Activated T-cell treated with anti-CD3 and anti-CD28 coated beads for 48 hours (primary cell): ENCODE measurements around the gene CELA2B.
"Not testable (repeated sequence)": the region's sequence is repeated elsewhere in the genome, so short reads cannot be mapped to it uniquely, and the experiment has no call there.

Experiments used
- DNase-seq: peaks from one replicate; pipeline ENCODE4 v3.0.0-alpha.2; 2020; ENCODE audit warnings: low read depth

CELA2B gene

DNA sequence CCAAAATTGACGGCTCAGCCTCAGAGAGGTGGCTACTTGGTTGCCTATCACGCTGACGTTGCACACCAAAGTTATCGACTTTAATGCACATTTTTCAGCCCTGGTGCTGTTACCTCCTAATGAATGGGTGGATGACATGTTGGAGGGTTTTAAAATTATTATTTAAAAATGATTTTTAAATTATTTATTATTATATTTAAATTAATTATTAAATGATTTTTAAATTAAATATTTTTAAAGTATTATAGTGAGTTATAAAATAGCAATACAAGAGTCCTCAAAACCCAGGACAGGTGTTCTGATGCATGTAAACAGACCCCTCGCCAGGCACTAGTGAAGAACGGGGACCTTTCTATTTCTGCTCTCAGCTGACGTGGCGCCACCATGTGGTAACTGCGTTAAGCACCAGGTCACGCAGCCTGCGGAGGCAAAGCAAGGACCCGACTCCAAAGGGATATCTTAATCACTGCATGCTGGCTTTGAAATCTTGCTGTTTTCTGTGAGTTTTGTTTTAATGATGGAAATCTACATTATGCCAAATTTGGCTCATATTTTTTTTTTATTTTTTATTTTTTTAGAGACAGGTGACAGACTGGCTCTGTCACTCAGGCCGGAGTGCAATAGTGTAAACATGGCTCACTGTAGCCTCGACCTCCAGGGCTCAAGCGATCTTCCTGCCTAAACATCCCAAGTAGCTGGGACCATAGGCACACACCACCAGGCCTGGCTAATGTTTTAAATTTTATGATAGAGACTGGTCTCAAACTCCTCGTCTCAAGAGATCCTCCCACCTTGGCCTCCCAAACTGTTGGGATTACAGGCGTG lies 25.5 kb downstream of the CELA2B start:
- DNase-seq: peak; percentile 57

DNA sequence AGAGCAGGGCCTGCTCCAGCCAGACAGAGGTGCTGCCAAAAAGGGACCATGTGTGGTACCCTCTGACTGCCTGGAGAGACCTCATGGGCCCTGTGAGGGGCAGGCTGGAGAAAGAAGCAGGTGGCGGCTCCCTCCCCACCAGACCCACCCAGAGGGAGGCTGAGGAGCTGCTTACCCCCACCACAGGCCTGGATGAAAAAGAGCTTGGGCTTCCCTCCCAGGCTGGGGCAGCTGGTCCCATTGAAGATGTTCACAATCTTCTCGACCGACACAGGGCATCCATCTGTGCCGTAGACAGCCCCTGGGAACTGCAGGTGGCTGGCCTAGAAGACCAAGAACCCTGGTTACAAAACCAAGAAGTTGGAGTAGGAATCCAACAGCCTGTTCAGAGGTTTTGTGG lies 28.5 kb downstream of the CELA2B start:
- DNase-seq: no peak

DNA sequence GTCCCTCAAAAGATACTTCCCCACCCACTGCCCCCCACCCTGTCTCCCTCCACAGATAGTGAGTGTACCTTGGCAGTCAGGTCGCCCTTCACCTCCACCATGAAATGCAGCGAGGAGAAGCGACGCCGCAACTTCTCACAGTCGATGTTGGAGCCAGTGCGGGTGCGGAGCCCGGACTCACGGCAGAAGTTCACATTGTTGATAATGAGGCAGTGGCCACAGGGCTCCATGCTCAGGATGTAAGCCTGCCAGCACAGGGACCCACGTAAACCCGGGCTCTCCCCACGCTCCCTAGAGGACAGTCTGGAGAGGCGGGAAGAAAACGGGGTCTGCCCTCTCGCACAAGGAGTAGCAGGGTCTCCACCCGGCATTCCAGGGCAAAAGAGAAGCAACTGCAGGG lies 30.9 kb downstream of the CELA2B start:
- DNase-seq: no peak

DNA sequence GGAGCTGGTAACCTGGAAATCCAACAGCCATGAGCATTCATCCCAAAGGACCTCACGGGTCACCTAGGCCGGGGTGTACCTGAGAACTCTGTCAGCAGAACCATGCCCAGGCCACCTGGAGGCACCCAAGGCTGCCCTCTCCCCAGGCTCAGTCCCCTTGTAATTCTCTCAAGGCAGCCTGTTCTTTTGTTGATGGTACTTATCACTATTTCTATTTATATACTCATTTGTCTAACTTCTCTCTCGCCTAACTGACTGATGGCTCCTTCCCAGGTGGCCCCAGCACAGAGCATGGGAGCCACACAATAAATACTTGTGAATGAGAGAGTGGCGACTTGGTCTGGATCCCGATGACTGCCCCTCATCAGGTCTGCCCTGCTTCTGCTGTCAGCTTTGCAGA lies 31.4 kb downstream of the CELA2B start:
- DNase-seq: no peak

DNA sequence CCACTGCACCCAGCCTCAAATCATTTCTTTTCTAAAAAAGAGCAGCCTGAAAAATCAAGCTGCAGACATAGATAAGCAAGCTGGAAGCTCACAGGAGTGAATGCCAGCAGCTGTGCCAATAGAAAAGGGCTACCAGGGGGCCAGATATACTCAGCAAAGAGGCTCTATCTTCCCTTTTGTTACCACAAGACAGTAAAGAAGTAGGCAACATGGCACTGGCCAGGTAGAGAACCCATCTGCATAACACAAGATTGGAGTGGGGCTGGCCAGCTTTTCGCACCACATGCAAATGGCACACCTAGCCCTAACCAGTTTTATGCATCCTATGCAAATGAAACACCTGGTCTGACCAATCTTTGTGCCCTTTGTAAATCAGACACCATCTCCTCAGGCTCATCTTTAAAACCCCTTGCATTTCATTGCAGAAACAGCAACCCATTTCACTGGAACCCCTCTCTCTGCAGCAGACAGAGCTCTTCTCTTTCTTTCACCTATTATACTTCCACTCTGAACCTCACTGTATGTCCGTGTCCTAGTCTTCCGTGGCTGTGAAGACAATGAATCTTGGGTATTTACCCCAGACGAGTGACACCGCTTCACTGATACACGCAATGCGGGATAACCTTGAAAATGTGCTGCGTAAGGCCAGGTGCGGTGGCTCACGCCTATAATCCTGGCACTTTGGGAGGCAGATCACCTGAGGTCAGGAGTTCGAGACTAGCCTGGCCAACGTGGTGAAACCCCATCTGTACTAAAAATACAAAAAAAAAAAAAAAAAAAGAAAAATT lies 33.0 kb downstream of the CELA2B start:
- no peak for DNase-seq

DNA sequence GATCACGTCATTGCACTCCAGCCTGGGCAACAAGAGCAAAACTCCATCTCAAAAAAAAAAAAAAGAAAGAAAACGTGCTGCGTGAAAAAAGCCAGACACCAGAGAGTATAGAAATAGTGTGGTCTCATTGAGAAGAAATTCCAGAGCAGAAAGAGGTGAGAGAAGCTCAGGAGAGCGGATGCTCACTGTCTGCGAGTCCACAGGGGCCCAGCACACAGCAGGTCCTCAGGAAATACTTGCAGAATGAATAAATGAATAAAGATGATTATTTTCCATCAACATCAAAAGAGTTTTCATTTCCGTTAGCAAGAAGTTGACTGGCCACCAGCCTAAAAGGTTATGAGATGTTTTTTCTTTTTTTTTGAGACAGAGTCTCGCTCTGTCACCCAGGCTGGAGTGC lies 33.7 kb downstream of the CELA2B start:
- no peak for DNase-seq

DNA sequence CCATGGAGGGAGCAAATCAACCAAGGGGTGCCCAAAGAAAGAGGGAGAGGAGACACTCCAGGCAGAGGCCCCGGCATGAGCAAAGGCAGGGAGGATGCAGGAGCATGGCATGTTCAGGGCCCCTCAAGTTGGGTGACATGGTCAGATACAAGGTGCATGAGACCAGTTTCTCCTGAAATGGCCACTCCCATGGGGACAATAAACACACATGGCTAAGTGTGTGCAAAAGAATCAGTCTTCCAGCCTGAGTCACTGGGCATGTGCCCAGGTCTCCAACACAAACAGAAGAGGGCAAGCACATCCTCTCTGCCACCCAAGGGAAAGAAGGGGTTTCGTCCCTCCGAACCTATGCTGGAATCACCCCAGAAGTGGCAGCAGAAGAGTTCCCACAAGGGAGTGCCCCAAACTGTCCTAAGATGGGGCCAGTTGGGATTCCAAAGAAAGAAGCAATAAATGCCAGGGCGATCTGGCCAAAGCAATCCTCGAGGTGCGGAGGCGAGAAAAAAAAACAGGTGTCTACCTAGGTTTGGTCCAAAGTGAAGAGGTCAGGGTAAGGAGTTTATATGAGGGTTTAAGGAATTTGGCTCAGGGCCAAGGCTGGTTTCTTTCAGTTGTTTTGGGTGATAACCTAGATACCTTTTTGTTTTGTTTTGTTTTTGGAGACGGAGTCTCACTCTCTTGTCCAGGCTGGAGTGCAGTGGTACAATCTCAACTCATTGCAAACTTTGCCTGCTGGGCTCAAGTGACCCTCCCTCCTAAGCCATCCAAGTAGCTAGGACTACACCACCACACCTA lies 34.9 kb downstream of the CELA2B start:
- DNase-seq: no peak

DNA sequence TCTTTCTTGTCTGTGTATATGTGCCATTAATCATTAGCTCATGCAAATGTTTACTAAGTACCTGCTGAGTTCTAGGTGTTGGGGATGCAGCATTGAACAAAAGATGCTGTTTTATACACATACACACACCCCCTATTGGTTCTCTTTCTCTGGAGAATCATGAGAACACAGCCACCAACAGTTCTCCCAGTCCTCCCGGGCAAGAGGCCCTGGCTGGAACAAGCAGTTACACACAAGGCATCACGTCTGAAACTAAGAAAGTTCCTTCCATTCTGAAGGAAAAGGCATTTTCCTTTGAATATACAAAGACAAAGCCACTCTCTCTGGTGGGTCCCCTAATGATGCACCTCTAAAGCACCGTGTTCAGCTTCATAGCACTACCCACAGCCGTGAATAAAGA lies 37.3 kb downstream of the CELA2B start:
- DNase-seq: no peak

DNA sequence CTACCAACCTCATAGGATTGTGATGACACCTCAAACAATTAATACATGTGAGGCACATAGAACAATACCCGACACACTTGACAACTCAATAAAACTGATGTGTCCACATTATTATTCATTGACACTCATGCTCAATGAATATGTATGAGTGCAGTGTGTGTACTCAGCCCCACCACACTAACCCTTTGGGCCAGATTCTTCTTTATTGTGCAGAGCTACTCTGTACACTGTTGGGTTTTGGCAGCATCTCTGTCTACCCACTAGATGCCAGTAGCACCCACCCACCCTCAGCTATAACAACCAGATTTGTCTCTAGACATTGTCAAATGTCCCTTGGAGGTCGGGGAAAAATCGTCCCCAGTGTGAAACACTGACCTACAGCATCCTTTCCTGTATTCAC lies 38.0 kb downstream of the CELA2B start:
- no peak for DNase-seq

DNA sequence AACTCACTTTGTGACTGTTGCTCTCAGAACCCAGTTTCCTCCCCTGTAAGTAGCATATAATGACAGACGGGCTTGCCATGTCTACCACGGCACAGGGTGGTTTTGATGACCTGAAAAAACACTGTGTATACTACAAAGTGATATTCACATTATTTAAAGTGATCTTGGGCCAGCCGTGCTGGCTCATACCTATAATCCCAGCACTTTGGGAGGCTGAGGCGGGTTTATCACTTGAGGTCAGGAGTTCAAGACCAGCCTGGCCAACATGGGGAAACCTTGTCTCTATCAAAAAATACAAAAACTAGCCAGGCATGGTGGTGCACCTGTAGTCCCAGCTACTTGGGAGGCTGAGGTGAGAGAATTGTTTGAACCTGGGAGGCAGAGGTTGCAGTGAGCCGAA lies 38.7 kb downstream of the CELA2B start:
- DNase-seq: not testable (repeated sequence)

DNA sequence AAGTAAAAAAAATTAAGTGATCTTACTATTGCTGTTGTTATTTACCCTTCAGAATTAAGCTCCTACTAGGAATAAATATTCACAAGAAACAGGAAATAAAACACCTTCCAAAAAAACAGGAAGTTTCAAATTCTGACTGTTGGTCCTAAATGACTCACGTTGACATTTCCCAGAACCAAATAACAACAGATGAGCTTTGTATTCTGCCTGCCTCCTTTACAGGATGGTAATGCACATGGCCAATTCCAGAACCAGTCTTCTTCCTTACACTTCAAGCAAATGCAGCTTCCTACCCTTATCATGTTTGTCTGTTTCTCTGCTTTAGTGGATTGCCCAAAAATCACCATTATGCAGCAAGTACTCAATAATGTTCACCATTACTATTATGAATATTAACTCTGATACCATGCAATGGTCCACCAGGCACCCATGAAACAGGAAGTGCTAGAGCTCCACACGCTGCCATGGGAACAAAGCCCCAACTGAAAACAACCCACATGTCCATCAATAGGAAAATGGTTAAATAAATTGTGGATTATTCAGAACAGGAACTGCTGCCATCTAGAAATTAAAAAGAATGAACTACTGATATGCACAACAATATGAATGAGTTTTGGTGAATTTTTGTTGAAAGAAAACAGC lies 39.2 kb downstream of the CELA2B start:
- DNase-seq: no peak

DNA sequence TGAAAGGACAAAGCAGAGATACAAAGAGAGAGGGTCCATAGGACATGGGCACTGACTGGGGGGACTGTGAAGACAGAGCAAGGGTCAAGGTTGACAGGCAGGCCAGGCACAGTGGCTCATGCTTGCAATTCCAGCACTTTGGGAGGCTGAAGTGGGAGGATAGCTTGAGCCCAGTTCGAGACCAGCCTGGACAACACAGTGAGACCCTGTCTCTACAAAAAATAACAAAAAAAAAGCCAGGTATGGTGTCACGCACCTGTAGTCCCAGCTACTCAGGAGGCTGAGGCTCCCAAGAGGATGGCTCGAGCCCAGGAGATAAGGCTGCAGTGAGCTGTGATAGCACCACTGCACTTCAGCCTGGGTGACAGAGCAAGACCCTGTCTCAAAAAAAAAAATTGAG lies 43.7 kb downstream of the CELA2B start:
- no peak for DNase-seq

DNA sequence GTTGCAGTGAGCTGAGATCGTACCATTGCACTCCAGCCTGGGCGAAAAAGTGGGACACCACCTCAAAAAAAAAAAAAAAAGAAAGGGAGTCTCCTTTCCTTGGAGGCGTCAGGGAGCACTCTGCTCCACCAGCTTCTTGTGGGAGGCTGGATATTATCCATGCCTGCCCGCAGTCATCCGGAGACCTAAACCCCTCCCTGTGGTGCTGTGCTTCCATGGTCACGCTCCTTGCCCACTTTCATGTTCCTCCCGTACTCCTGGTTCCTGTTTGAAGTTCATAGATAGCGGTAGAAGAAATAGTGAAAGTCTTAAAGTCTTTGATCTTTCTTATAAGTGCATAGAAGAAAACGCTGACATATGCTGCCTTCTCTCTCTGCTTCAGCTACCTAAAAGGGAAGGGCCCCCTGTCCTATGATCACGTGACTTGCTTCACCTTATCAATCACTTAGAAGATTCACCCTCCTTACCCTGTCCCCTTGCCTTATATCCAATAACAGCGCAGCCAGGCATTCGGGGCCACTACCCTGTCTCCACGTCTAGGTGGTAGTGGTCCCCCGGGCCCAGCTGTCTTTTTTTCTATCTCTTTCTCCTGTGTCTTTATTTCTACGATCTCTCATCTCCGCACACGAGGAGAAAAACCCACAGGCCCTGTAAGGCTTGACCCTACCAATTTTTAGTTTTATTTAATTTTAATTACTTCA lies 45.5 kb downstream of the CELA2B start:
- DNase-seq: not testable (repeated sequence)

DNA sequence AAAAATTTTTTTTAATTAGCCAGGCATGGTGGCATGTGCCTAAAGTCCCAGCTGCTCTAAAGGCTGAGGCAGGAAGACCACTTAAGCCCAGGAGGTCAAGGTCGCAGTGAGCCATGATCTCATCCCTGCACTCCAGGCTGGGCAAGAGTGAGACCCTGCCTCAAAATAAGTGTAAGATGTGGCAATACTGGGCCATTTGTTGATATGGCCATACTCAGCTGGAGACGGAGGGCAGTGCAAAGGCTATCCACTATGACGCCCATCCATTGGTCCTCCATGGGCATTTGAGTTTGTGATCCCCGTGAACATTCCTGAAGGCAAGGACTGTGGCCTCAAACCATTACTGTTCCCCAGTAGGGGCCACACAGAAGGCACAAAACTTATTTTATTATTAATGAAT lies 46.6 kb downstream of the CELA2B start:
- DNase-seq: no peak

DNA sequence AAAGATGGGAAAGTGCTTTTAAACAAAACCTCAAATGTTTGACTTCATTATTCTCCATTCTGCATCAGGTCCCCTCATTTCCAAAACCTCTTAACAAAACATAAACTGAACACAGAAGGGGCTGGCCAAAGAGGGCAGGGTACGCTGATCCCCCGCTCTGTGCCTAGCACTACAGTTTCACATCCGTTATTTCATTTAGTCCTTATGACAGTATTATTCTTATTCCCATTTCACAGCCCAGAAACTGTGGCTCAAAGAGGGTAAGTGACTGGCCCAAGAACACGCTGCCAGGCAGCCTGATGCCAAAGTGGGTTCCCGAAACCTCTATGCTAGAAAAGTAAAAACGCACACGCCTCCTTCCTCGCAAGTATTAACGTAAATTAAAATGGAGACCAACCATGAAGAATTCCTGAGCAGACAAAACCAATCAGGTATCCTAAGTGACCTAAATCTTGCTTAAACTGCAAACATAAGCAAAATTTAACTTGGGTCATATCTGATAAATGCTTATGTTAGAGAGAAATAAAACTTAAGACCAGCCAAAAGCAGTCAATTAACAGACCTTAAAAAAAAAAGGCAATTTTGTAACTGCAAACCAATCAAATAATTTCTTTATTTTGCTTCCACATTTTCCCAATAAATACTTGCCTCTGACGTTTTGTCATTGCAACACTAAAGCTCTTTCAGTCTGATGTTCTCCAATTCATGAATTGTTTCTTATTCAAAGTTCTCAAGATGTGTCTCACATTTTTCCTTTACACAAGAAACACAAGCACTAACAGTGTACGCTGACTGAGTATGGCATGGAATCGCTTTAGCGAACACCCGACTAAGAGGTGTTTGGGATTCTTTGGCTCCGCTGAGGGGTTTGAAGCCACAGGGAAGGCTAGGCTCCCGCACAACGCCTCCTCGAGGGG lies 47.5 kb downstream of the CELA2B start:
- DNase-seq: no peak

DNA sequence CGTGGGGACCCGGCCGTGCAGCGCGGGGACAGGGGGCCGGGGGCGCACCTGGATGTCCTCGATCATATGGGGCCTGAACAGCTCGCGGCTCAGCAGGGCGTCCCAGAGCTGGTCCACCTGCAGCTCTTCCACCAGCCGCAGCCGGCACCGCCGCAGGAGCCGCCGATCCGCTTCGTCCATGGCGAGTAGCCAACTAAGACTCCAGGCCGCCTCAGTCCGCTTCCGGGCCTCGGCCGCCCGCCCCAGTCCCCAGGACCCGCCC lies 48.0 kb downstream of the CELA2B start, which contains the start of gene CASP9:
Gene CASP9, minus strand, starts transcription at position 195 of the 262 bp plus-strand sequence. Its CDS starts 15 bp downstream, at position 180.
- no peak for DNase-seq

DNA sequence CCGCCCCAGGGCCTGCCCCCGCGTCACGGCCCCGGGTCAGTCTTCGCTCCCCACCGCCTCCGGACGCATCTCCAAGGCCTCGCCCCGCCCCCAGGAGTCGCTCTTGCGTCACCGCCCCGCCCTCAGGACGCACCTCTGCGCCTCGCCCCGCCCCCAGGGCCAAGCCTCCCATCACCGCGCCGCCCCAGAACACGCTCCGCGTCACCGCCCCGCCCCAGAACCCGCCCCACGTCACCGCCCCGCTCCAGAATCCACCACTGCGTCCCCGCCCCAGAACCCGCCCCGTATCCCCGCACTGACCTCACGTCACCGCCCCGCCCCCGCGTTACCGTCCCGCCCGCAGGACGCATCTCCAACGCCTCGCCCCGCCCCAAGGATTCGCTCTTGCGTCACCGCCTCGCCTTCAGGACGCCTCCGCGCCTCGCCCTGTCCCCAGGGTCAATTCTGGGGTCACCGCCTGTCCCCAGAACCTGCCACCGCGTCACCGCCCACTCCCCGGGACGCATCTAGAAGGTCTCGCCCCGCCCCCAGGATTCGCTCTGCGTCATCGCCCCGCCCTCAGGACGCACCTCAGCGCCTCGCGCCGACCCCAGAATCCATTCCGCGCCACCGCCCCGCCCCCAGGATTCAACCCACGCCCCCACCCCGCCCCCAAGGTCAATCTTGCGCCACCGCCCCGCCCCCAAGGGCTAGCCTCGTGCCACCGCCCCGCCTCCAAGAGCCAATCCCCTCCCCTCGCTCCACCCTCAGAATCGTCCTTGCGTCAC lies 48.6 kb downstream of the CELA2B start:
- DNase-seq: peak; percentile 99

DNA sequence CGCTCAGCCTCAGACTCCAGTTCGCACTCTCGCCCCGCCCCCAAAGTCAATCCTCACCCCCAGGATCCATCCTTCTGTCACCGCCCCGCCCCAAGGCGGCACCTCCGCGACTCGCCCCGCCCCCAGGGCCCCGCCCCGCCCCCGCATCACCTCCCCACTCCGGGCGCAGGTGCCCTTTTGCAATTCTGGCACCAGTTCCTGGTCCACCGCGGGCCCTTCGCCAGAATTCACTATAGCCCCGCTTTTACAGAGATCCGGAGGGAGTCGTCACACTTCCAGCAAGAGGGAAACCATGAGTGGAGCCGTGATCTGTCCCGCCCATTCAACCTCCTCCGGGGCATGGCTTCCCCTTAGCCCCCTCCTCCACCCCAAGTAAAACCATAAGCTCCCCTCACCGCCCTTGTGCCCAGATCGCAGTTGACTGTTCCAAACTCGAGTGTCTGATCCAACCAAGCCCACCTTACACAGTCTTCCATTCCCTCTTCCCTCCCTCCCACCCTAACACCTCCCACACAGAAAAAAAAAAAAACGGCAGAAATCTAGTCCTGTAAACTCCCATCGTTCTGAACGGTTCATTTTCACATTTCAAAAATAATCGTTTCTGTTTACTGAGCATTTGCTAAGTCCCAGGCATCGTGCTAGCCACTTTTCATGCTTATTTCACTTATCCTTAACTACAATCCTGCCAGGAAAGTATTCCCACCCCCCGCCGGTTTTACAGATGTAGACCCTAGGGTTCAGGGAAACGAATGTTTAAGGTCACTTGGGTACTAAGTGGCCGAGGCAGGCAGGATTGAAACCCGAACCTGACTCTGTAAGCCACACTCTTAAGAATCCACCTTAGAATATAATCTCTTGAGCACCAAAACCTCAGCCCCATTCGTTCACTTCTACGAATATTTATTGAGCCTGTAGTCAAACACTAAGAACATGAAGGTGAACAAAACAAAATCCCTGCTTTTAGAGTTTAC lies 49.4 kb downstream of the CELA2B start:
- DNase-seq: no peak
